ENCODE measurements around the gene UBE2M.
A peak's percentile ranks its signal among the peaks of the same experiment; 100 is the strongest.

The UBE2M gene

DNA sequence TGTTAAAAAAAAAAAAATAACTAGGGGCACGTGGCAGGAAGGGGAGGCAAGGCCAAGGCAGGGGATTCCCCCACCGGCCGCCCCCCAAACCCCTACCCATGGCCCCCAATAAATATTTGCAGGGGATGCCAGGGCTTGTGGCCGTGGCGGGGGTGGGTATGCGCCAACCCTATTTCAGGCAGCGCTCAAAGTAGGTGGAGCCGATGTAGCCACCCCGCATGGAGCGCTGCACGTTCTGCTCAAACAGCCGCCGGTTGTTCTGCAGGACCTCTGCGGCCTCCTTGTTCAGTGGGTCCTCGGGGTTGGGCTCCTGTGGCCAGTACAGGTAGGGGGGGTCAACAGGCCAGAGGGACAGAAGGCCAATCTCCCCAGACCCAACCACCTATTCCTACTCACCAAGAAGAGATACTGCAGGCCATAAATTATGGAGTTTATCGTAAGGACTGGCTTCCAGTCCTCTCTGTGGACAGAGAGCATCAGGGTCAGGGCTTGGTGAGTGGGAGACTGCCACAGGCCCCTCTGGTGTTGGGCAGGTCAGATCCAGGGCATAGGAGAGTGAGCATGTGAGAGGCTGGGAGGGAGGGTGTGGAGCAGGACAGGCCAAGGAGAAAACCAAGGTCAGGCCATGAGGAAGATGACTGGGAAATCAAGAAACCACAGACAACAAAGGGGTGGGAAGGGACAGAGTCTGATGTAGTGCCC lies 2.3 kb downstream of the UBE2M start:
- no peak for DNase-seq (ENCODE audit: low read depth, low spot score)

DNA sequence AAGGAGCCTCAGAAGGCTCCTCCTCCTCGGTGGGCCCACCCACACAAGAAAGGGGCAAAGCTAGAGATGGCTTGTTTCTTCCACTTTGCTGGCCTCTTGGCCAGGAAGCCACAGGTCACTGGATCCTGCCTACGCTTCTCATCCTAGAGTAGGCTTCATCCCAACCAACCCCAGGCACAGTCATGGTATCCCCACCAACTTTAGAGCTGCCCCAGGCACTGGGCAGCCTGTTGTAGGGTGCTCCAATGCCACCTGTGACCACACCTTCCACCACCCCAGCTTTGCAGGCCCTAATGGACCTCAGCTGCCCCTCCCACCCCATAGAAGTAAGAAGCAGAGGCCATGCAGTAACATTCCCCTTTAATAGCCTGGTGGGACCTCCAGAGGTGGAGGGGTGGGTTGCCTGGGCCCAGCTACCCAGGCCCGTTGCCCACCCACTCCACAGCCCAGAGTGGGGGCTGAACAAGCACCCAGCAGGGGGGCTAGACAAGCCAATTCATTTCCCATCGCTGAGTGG lies 3.0 kb downstream of the UBE2M start:
- DNase-seq (ENCODE audit: low read depth, low spot score): no peak

DNA sequence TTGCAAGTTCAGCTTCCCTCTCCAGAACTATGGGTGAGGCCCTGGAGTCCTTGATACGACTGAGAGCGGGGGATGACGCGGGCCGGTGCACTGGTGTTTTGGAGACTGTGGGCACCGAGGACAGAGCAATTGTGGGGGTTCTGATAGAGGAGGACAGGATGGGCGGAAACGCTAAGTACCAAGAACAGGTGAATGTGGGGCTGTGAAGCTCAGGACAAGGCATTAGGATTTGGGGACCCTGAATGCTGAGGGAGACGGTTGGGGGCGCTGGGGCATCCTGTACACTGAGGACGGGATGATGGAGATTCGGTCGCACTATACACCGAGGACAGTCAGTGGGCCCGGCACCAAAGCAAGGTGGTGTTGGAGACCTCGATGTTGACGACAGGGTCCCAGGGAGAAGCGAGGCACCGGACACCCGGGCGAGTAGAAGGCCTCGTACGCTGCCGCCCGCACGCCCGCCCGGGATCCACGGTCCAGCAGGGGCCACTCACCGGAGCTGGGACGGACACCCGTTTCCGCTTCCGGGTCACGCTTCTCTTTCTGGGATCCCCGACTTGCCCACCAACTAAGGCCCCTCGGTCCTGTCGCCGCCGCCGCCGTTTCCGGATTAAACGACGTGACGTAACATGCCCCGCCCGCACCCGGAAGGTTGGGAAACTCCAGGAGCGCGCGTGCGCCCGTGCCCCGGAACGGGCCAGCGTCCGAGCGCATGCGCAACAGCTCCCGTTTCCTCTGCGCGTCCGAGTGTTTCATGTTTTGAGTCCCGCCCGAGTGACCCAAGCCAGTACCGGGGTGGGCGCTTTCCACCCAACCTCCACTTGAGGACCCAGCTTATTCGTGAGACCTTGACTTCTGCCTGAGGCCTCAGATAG lies 3.7 kb downstream of the UBE2M start, which contains the start of gene CHMP2A:
CHMP2A (minus strand) TSS at position 612 of the 875 bp plus-strand sequence. CDS start 893 bp downstream, outside the sequence.
- peak; percentile 98 for DNase-seq (ENCODE audit: low read depth, low spot score)

DNA sequence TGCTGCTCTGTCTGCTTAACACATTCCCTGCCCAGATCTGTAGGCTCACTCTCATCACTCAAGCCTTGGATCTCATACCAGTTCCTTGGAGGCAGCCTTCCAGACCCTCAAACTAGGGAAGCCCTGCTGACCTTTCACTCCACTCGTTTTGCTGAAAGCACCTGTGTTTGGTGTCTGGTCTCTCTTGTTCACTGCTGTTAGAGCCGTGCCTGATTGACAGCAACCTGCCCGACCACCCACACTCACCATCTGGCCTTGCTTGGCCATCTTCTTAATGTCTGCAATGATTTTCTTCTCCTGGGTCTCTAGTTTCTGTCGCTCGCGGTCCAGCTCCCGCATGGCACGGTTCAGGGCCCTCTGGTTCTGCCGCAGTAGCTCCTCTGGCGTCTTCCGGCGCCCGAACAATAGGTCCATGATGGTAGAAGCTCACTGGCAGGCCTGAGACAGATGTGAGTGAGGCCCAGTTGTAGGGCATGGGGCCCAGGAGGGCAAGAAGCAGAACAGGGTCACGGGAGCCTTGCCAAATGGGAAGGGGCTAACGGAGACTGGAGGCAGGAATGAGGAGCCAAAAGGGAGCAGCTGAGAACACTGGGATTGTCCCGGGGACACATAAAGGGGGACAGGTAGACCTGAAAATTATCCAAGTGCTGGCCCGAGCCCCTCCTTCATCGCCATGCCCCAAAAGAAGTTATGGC lies 4.5 kb downstream of the UBE2M start:
- no peak for DNase-seq (ENCODE audit: low read depth, low spot score)

DNA sequence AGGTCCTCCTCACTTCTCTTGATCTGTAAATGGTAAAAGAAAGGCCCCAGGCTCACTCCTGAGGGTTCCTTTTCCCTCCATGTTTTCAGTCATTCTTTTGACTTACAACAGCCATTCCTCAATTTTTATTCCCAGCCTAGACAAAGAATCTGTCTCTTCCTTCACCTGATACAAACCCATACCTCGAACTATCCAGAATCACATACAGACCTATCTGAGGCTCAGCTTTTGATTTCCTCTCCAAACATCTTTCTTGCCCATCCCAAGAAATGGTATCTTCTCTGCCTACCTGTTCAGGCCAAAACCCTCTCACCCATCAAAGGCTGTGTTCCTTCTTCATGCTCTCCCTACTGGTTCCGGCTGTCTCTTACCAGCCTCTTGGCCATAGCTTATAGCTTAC lies 5.8 kb downstream of the UBE2M start:
- DNase-seq (ENCODE audit: low read depth, low spot score): no peak

DNA sequence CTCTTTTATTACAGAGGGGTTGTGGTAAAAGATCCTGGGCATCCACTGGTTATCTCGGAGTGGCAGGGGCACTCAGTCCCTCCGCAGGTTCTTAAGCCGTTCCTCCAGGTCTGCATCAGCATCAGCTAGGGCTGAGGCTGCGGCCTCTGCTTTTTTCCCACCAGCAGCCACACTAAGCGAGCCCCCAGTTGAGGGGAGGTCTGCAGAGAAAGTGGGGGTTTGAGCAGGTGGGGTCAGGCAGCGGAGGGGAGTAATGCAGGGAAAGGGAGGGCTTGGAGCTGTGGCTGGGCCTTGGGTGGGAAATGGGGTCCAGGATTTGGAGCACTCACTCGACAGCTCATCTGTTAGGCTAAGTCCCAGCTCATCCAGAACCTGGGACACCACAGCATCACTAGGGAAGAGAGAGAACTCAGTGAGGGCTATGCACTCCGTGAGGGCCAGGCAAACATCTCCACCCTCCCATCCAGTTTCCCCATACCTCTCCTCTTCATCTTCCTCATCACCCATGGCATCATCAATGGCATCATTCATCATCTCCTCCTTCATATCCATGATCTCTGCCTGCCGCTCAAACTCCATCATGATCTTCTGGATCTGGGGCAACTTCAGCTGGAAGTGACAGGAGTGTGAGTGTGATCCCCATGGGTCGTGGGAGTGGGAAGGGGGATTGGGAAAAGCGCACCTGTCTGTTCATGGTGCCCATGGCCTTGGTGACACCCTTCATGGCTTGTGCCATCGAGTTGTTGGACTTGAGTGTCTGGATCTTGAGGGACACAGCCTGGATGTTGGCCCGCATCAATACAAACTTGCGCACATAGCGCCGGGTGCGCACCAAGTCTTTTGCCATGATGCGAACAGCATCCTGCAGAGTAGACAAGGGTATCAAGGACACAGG lies 6.6 kb downstream of the UBE2M start:
- no peak for DNase-seq (ENCODE audit: low read depth, low spot score)

DNA sequence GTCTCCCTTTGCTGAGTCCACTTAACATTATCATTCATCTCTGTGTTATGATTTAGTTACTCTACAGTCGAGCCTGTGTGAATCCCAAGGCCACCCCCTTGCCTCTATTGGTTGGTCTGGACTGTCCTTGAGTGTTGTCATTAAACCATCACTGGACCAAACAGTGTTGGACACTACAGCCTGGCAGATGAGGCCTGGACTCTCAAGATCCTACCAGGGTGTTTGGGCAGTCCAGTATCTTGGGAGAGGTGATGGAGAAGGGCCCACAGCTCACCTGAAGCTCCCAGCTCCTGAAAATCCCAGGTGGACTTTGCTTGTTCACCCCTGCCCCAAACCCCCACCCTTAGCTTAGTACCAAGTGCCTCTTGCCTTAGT lies 7.3 kb downstream of the UBE2M start:
- no peak for DNase-seq (ENCODE audit: low read depth, low spot score)

DNA sequence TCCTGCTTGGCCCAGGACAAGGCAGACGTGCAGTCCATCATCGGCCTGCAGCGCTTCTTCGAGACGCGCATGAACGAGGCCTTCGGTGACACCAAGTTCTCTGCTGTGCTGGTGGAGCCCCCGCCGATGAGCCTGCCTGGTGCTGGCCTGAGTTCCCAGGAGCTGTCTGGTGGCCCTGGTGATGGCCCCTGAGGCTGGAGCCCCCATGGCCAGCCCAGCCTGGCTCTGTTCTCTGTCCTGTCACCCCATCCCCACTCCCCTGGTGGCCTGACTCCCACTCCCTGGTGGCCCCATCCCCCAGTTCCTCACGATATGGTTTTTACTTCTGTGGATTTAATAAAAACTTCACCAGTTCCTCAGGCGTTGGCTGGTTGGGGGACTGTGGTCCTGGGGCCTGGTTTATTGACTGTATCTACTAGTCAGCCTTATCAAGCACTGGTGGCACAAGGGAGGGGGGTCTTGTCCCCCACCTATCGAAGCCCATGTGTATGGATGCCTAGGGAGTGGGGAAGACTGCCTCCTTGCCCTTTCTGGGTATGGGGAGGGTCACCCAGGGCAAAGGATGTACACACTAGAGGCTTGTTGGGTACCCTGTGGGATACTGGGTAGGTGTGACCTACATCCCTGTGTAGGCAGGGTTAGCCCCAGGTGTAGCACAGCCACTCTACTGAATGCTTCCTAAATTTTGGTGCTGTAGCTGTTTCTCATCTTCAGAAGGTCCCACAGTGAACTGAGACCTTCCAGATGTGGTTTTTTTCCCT lies 7.9 kb downstream of the UBE2M start:
- no peak for DNase-seq (ENCODE audit: low read depth, low spot score)

DNA sequence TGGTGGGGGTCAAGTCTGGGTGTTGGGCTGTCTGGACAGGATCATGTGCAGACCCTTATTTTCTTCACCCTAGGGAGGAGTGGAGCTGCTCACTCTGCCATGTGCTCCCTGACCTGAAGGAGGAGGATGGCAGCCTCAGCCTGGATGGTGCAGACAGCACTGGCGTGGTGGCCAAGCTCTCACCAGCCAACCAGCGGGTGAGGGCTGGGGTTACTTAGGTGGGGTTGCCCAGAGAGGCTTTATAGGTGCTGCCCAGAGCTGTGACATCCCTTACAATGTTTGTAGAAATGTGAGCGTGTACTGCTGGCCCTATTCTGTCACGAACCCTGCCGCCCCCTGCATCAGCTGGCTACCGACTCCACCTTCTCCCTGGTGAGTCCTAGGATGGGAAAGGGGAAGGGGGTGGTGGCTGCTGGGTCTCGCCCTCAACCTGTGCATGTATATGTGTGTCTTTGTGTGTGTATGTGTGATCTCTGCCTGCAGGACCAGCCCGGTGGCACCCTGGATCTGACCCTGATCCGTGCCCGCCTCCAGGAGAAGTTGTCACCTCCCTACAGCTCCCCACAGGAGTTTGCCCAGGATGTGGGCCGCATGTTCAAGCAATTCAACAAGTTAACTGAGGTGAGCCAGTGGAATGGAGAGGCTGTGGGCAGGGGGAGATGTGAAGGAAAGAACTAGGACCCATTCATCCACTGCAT lies 8.6 kb downstream of the UBE2M start:
- no peak for DNase-seq (ENCODE audit: low read depth, low spot score)

DNA sequence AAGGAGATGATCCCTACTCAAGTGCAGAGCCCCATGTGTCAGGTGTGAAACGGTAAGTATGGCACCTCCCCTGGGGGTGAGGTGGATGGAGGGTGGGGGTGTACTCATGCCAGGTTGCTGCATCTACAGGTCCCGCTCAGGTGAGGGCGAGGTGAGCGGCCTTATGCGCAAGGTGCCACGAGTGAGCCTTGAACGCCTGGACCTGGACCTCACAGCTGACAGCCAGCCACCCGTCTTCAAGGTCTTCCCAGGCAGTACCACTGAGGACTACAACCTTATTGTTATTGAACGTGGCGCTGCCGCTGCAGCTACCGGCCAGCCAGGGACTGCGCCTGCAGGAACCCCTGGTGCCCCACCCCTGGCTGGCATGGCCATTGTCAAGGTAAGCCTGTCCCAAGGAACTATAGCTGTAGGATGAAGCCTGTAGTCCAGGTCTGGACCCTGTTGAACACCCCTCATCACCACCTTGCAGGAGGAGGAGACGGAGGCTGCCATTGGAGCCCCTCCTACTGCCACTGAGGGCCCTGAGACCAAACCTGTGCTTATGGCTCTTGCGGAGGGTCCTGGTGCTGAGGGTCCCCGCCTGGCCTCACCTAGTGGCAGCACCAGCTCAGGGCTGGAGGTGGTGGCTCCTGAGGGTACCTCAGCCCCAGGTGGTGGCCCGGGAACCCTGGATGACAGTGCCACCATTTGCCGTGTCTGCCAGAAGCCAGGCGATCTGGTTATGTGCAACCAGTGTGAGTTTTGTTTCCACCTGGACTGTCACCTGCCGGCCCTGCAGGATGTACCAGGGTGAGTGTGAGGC lies 9.3 kb downstream of the UBE2M start:
- no peak for DNase-seq (ENCODE audit: low read depth, low spot score)

DNA sequence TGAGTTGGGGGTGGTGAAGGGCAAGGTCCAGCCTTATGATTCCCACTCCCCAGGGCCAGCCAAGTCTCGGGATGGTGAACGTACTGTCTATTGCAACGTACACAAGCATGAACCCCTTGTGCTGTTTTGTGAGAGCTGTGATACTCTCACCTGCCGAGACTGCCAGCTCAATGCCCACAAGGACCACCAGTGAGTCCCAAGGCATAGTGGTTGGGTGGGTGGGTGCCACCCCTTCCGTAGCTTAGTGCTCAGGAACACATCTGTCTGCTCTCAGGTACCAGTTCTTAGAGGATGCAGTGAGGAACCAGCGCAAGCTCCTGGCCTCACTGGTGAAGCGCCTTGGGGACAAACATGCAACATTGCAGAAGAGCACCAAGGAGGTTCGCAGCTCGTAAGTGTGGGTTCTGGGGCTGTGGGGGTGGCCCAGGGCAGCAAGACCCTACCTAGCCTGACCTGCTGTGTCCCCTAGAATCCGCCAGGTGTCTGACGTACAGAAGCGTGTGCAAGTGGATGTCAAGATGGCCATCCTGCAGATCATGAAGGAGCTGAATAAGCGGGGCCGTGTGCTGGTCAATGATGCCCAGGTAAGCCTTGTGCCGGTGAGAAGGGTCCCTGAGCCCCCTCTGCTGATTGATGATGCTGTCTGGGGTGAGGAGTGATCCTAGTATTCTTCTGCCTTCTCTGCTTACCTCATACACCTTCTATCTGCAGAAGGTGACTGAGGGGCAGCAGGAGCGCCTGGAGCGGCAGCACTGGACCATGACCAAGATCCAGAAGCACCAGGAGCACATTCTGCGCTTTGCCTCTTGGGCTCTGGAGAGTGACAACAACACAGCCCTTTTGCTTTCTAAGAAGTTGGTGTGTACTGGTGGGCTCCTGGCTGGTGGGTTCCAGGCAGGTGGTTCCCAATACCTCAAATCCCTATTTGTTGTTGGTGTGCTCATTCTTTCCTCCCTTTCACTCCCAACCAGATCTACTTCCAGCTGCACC lies 10.8 kb downstream of the UBE2M start:
- DNase-seq (ENCODE audit: low read depth, low spot score): no peak

DNA sequence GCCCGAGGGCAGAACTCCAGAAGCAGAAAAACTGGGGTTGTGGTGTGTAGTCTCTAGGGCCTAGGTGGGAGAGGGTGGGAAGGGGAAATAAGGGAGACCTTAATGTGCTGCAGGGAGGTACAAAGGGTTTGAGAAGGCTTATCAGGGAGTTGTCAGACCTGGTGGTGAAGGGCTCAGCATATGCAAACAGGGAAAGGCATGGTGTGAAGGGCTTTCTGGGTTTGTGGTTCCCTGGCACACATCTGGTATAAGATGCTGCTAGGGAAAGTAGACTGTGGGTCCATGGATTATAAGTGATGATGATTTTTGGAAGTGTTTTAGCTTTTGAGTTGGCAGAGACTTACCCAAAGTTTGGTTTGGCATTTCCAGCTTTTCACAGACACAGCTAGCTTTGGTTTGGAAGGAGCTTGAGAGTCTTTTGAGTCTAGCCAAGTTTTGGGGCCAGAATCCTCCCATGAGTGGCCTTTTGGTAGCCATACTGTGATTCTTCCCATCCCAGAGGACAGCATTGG lies 12.3 kb downstream of the UBE2M start:
- DNase-seq (ENCODE audit: low read depth, low spot score): no peak

DNA sequence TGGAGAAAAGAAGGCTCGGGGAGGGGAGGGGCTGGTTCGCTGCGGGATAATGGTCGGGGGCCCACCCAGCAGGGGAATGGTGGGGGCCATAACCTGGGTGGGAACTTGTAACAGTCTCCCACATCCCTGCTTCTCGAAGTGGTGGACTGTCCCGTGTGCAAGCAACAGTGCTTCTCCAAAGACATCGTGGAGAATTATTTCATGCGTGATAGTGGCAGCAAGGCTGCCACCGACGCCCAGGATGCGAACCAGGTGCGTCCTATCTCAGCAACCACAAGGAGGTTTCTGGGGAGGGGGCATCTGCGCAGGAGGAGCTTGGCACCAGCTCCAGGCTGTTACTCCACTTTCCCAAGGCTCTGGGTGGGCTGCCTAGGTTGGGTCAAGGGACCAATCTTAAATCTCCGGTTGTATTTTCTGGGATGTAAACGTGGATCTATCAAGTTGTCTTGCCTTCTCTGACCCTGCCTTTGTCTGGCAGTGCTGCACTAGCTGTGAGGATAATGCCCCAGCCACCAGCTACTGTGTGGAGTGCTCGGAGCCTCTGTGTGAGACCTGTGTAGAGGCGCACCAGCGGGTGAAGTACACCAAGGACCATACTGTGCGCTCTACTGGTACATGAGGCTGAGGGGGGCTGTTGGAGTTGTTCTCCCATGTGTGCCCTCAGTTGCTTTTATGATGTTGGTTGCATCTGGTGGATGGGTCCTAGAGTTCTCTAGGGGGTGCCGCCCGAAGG lies 13.0 kb downstream of the UBE2M start:
- DNase-seq (ENCODE audit: low read depth, low spot score): no peak

DNA sequence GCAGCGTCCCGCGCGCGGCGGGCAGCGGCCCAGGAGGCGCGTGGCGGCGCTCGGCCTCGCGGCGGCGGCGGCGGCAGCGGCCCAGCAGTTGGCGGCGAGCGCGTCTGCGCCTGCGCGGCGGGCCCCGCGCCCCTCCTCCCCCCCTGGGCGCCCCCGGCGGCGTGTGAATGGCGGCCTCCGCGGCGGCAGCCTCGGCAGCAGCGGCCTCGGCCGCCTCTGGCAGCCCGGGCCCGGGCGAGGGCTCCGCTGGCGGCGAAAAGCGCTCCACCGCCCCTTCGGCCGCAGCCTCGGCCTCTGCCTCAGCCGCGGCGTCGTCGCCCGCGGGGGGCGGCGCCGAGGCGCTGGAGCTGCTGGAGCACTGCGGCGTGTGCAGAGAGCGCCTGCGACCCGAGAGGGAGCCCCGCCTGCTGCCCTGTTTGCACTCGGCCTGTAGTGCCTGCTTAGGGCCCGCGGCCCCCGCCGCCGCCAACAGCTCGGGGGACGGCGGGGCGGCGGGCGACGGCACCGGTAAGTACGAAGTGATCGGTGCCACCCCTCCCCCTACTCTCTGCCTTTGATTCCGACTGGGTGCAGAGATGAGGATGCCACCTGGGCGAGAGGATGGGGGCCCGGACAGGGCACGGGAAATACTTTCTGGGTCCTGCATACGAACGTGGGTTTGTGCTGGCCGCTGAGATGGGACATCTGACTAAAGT lies 13.7 kb downstream of the UBE2M start:
- DNase-seq (ENCODE audit: low read depth, low spot score): no peak

DNA sequence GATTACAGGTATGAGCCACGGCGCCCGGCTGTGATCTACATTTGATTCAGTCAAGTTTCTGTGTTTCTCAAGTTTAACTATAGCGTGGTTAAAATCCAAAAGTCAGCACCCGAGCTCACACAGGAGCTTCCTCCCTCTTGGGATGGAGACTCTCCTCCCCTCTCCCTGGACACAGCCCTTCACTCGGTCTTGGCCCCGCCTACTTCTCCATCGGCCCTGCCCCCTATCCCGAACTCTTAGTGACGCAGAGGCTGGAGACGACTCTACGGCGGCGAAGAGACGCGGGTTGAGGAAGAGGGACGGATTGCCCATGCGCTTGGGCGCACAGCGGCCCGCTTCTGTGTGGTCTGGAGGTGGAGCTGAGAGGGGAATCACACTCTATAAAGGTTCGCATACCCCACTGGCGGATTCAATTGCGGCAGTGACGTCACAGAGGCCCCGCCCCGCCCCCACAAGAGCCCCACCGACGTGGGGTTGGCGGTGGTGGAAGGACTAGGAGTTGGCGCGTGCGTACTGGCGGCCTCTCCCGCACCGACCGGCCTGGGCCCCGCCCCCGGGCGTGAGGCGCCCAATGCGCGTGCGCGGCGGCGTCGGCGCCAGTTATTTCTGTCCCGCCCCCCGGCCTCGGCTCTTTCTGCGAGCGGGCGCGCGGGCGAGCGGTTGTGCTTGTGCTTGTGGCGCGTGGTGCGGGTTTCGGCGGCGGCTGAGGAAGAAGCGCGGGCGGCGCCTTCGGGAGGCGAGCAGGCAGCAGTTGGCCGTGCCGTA lies 14.4 kb downstream of the UBE2M start, which contains the start of gene TRIM28:
TRIM28 (plus strand) TSS at position 239 of the 765 bp plus-strand sequence. CDS start 694 bp downstream, outside the sequence.
- peak; percentile 99 for DNase-seq (ENCODE audit: low read depth, low spot score)
